Measurements from ENCODE around the gene PATL2. TPM values are rescaled to one million over a fixed set of nuclear protein-coding genes. Genes with fewer than 3 reads are reported as not detected.

Gene PATL2
- total and polyA plus RNA-seq, 10 donors: 17.0 to 64.2 (median 28.9) TPM

DNA sequence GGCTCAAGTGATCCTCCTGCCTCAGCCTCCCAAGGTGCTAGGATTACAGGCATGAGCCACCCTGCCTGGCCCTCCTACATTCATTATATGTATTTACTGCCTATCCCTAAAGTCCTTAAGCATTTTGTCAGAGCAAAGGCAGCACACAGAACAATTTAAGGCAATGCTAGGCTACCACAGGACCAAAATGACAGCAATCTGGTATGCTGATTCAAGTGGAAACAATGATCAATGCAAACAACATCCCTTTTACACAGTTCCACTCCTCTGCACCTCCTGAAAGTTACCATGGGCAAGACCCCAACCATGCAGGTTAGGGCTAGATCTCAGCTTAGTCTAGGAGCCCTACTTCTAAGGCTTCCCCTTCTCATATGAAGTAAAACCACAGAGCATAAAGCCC is 87.9 kb downstream of the PATL2 start:
- H3K9me3 ChIP-seq: no peaks in the 10 kb centered on the region
- intact Hi-C loops (cut with DNase I; ENCODE audit: low total_unique reads): no loop called here
- H3K36me3 ChIP-seq: peaks cover 2 to 100% (median 92%) of the 10 kb centered on the region in 6 donors
- no peak overlapping the region for H3K4me3 ChIP-seq
- DNase-seq: no peak
- no peaks in the 10 kb centered on the region for H3K4me1 ChIP-seq
- no peaks in the 10 kb centered on the region for H3K27me3 ChIP-seq (replicated peaks in 1 of 7)
- no peak overlapping the region for H3K27ac ChIP-seq
- no peak for TF ChIP-seq POLR2AphosphoS5 (IDR thresholded peaks at IDR 0.05)
- TF ChIP-seq, protein P1, sequence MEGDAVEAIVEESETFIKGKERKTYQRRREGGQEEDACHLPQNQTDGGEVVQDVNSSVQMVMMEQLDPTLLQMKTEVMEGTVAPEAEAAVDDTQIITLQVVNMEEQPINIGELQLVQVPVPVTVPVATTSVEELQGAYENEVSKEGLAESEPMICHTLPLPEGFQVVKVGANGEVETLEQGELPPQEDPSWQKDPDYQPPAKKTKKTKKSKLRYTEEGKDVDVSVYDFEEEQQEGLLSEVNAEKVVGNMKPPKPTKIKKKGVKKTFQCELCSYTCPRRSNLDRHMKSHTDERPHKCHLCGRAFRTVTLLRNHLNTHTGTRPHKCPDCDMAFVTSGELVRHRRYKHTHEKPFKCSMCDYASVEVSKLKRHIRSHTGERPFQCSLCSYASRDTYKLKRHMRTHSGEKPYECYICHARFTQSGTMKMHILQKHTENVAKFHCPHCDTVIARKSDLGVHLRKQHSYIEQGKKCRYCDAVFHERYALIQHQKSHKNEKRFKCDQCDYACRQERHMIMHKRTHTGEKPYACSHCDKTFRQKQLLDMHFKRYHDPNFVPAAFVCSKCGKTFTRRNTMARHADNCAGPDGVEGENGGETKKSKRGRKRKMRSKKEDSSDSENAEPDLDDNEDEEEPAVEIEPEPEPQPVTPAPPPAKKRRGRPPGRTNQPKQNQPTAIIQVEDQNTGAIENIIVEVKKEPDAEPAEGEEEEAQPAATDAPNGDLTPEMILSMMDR (IDR thresholded peaks at IDR 0.05 in 8 of 11, conservative IDR thresholded peaks at IDR 0.05 in 3 of 11): no peak
- TF ChIP-seq POLR2A (IDR thresholded peaks at IDR 0.05): no peak

DNA sequence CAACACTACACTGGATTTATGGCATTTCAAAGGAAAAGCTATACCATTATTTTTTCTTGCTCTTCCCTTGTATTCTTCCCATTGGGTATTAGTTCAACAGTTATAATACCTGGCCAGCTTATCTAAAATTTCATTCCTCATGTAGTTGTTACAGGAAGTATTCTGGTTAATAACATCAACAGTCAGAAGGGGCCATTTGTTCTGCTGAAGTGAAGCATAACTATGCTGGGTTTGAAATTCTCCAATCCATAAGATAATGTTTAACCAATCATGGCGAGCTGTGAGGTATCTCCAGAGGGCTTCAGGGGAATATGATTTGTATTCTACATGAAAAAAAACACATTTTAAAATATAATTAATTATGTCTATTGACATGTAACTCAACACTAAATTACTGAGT is 91.0 kb downstream of the PATL2 start:
- no peaks in the 10 kb centered on the region for H3K4me1 ChIP-seq
- no peak overlapping the region for H3K4me3 ChIP-seq
- TF ChIP-seq, protein P1 (IDR thresholded peaks at IDR 0.05 in 8 of 11, conservative IDR thresholded peaks at IDR 0.05 in 3 of 11): no peak
- TF ChIP-seq POLR2A (IDR thresholded peaks at IDR 0.05): no peak
- TF ChIP-seq POLR2AphosphoS5 (IDR thresholded peaks at IDR 0.05): no peak
- 93 to 100% (median 97%) methylated on average over 1 of the region's 1 CpG for WGBS, 5 donors
- no peak overlapping the region for H3K27ac ChIP-seq
- H3K36me3 ChIP-seq: peaks cover under 1 to 100% (median 76%) of the 10 kb centered on the region in 6 donors
- no peak for DNase-seq
- intact Hi-C loops (cut with DNase I; ENCODE audit: low total_unique reads): no loop called here
- no peaks in the 10 kb centered on the region for H3K9me3 ChIP-seq
- no peaks in the 10 kb centered on the region for H3K27me3 ChIP-seq (replicated peaks in 1 of 7)

DNA sequence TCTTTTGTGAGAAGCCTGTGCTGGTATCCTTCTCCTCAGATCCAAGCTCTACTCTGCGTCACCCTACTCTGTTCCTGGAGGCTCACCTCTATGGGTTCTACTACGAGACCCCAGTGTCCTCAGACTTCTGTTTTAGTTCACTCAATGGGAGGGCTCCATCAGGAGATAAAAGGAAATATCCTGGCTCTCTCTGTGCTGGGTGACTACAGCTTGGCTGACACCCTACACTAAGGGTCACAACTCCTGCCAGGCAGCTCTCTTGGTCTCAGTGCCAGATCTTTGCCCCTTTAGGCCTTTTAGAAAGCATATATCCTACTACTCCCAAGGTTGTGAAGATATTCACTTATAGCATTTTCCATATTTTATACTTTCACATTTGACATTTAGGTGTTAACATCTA is 94.1 kb downstream of the PATL2 start:
- Histone ChIP-seq H3K4me1 (no peaks in the 10 kb centered on the region), H3K27me3 (replicated peaks in 1 of 7) (no peaks in the 10 kb centered on the region), H3K27ac (no peak overlapping the region), H3K4me3 (no peak overlapping the region), H3K9me3 (no peaks in the 10 kb centered on the region), H3K36me3 (peaks cover 0 to 100% (median 78%) of the 10 kb centered on the region in 6 donors)
- TF ChIP-seq, protein P1 (IDR thresholded peaks at IDR 0.05 in 8 of 11, conservative IDR thresholded peaks at IDR 0.05 in 3 of 11): no peak
- no peak for TF ChIP-seq POLR2AphosphoS5 (IDR thresholded peaks at IDR 0.05)
- TF ChIP-seq POLR2A (IDR thresholded peaks at IDR 0.05): no peak
- intact Hi-C loops (cut with DNase I; ENCODE audit: low total_unique reads): no loop called here
- no peak for DNase-seq
- 95 to 100% (median 98%) methylated on average over 2 of the region's 2 CpGs for WGBS, 5 donors

Small RNA genes within 50 kb of the gene (small RNA-seq; reads per million reads assigned to genes)
- 0 reads per million in 4 donors for gene RF00019

Other genes with a start within 250 kb of the PATL2 start
- gene EIF3J, start 174.2 kb downstream of the PATL2 start, total RNA-seq: 10 to 100 TPM; 41.6 to 65.0 (median 55.5) TPM
- gene EIF3J, start 174.2 kb downstream of the PATL2 start, polyA plus RNA-seq: 10 to 100 TPM; 23.9 to 38.8 (median 35.3) TPM
- 100 to 1,000 TPM; 119 to 218 (median 143) TPM for gene SPG11, start 47.7 kb downstream of the PATL2 start, total RNA-seq
- gene SPG11, start 47.7 kb downstream of the PATL2 start, polyA plus RNA-seq: 10 to 100 TPM; 37.4 to 53.2 (median 41.2) TPM
- over 10,000 TPM in 1 of 7 donors, 1,000 to 10,000 TPM in 6; 5,238 to 10,333 (median 6,268) TPM for gene B2M, start 194 bp upstream of the PATL2 start, total RNA-seq
- gene B2M, start 194 bp upstream of the PATL2 start, polyA plus RNA-seq: 1,000 to 10,000 TPM; 3,969 to 5,676 (median 5,369) TPM
- 10 to 100 TPM; 24.7 to 54.9 (median 46.9) TPM for gene TRIM69, start 25.2 kb upstream of the PATL2 start, total RNA-seq
- gene TRIM69, start 25.2 kb upstream of the PATL2 start, polyA plus RNA-seq: 10 to 100 TPM; 16.4 to 44.5 (median 22.3) TPM
- not detected for gene TERB2, start 245.4 kb upstream of the PATL2 start, total RNA-seq
- not detected for gene TERB2, start 245.4 kb upstream of the PATL2 start, polyA plus RNA-seq

Measured in spleen (tissue), 11 donors.